ENCODE data around the gene PIGU.

DNA sequence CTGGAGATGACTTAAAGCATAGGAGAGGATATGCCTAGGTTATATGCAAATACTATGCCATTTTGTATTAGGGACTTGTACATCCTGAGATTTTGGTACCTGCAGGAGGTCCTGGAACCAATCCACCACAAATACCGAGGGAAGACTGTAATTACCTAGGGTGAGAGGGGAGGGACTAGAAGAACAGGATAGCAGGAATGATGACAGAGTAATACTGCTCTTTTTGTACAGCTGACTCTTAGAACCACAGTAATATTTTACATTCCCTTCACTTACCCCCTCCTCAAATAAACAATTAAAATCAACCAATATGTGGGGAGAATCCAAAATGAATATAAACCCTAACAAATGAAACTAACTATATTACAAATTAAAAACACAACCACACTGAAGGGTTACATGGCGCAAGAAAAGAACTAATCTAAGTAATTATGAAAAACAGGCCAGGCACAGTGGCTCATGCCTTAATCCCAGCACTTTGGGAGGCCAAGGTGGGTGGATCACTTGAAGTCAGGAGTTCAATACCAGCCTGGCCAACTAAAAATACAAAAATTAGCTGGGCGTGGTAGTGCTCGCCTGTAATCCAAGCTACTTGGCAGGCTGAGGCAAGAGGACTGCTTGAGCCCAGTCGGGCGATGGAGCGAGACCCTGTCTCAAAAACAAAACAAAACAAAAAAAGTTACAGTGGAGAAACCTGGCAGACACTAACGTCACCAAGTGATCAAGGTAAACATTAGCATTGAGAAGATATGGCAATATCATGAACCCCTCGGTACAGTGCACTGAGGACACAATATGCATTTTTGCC, 81.3 kb downstream of the PIGU start:
- TF ChIP-seq EZH2phosphoT487 (IDR thresholded peaks at IDR 0.05; ENCODE audit: insufficient read depth, low read depth) (no peak), EZH2 (IDR thresholded peaks at IDR 0.05; ENCODE audit: insufficient read depth, poor library complexity, severe bottlenecking) (no peak)
